Loucy (cell line): Measurements from ENCODE around the gene ZNF614.

Source experiments
- EZH2phosphoT487 ChIP-seq: fragments of 200-600 bp; IDR thresholded peaks from 2 replicates; pipeline ENCODE4 v1.6.1; 2018; ENCODE audit warnings: antibody characterized with exemption, mild to moderate bottlenecking, moderate library complexity, borderline replicate concordance
- TF ChIP-seq, protein P1 (sequence below): fragments of 200-600 bp; sonication (generic); conservative IDR thresholded peaks from 2 replicates; pipeline ENCODE4 v1.5.1; 2014; ENCODE audit warnings: mild to moderate bottlenecking, antibody characterized with exemption, low read length

GRCh38 chr19:52020506-52020905 is 7.7 kb downstream of the ZNF614 start:
- TF ChIP-seq, protein P1, sequence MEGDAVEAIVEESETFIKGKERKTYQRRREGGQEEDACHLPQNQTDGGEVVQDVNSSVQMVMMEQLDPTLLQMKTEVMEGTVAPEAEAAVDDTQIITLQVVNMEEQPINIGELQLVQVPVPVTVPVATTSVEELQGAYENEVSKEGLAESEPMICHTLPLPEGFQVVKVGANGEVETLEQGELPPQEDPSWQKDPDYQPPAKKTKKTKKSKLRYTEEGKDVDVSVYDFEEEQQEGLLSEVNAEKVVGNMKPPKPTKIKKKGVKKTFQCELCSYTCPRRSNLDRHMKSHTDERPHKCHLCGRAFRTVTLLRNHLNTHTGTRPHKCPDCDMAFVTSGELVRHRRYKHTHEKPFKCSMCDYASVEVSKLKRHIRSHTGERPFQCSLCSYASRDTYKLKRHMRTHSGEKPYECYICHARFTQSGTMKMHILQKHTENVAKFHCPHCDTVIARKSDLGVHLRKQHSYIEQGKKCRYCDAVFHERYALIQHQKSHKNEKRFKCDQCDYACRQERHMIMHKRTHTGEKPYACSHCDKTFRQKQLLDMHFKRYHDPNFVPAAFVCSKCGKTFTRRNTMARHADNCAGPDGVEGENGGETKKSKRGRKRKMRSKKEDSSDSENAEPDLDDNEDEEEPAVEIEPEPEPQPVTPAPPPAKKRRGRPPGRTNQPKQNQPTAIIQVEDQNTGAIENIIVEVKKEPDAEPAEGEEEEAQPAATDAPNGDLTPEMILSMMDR, result no peak
- TF ChIP-seq EZH2phosphoT487, result no peak
